GM21526 (cell line): ENCODE results near the gene IQCK.
"Not testable (repeated sequence)": the region's sequence is repeated elsewhere in the genome, so short reads cannot be mapped to it uniquely, and the experiment has no call there.

ENCODE experiments used
- ATAC-seq: cut with Tn5 transposase; IDR thresholded peaks from one replicate; pipeline ENCODE4 v1.9.1; 2021; ENCODE audit warnings: moderate library complexity; ENCODE audit not compliant: unreplicated experiment, low FRiP score

IQCK gene

GRCh38 chr16:19784183-19784736 is 66.2 kb downstream of the IQCK start:
- no peak for ATAC-seq

DNA sequence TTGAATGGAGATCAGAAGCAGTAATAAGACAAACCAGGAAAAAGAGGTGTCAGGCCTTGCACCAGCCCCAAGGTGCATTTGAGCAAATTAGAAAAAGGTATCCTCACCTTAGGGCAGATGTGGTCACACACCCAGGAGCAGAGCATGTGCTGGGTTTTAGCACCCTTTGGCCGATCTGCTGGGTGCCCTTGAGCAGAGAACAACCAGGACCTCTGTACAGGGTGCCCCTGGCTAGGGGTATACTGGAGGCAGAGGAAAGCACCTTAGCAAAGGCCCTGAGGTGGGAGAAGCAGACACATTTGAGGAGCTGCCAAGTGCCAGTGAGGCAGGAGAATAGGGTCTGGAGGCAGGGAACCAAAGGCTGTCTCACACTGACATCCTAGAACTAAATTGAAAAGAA is 67.0 kb downstream of the IQCK start:
- ATAC-seq = no peak

DNA sequence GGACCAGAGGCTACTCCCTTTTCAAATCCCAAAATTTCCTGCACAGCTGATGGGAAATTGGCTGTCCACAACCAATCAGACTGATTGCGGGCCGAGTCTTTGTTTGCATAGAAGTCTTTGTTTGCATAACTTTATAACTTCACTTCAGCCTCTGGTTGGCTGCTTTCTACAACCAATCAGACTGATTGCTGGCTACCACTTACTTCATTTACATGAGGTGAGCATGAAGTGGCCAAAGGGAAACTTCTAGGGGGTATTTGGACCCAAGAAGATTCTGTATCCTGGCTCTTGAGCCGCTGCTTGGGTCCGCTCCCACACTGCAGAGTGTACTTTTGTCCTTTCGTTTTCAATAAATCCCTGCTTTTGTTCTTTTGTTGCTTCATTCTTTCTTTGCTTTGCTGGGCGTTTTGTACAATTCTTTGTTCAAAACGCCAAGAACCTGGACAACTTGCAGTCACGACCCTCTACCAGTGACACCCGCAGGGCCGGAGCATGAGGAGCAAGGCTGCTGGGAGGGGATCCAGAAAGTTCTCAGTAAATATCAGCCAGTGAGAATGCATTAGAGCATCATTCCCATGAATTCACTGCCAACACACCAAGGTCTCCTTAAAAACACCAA is 67.5 kb downstream of the IQCK start:
- no peak for ATAC-seq

GRCh38 chr16:19801369-19801768 is 83.3 kb downstream of the IQCK start:
- ATAC-seq = not testable (repeated sequence)

- not testable (repeated sequence) for ATAC-seq
Measured at GRCh38 chr16:19801824-19802223, 83.8 kb downstream of the IQCK start.

DNA sequence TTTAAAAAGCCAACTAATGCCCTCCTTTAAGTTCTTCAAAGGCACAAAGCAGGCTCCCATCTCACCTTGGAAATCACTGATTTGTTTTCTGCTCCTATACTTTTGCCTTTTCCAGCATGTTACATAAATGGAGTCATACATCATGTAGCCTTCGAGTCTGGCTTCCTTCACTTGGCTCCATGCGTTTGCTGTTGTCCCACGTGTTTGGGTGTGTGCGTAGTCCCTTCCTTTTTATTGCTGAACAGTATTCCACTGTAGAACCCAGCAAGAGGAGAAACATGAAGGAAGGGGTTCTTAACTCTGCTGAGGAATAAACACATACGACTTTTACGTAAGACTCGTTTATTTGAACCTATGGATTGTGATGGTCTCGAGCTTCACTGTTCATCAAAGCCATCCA is 84.5 kb downstream of the IQCK start:
- ATAC-seq = no peak

- no peak for ATAC-seq
Measured at GRCh38 chr16:19804538-19805323, 86.7 kb downstream of the IQCK start.

GRCh38 chr16:19805459-19806162 is 87.5 kb downstream of the IQCK start:
- no peak for ATAC-seq

DNA sequence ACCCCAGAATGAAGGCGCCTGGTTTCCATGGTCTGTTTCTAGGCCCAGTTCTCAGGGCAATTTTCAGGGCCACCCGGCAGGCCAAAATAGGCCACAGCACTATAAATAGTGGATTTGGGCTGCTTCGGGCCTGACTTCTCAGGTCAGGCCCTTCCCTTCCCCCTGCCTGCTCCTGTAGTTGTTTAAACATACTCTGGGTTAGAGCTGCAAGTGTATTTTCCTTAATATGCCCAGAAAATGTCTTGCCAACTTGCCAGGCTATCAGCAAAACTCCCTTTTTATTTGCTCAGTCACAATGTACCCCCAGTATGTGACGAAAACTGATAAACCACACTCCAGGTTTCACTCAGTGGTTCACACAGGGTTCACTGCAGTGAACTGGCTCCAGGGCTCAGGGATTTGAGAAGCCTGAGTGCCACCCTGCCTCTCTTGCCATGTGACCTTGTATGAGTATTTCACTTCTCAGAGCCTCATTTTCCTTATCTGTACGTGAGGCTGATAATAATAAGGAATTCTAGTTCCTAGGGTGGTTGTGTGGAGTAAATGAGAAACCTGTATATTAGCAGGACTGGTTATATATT is 90.1 kb downstream of the IQCK start:
- ATAC-seq = no peak

GRCh38 chr16:19809121-19809635 is 91.1 kb downstream of the IQCK start:
- no peak for ATAC-seq

DNA sequence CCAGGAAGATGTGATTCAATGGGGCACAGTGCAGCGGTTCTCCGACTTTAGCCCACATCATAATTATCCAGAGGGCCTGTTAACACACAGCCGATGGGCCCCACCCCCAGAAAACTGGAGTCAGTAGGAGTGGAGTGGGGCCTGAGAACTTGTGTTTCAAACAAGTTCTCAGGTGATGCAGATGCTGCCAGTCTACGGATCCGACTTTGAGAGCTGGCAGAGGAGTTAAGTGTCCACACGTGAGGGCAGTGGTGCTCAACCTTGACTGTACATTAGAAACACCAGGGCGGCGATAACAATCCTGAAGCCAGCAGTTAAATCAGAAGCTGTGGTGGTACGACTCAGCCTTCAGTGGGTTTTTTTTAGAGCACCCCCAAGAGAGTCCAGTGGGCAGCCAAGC is 91.6 kb downstream of the IQCK start:
- no peak for ATAC-seq

- no peak for ATAC-seq
Measured at GRCh38 chr16:19810817-19811731, 93.0 kb downstream of the IQCK start.

GRCh38 chr16:19812986-19813385 is 94.9 kb downstream of the IQCK start:
- no peak for ATAC-seq

DNA sequence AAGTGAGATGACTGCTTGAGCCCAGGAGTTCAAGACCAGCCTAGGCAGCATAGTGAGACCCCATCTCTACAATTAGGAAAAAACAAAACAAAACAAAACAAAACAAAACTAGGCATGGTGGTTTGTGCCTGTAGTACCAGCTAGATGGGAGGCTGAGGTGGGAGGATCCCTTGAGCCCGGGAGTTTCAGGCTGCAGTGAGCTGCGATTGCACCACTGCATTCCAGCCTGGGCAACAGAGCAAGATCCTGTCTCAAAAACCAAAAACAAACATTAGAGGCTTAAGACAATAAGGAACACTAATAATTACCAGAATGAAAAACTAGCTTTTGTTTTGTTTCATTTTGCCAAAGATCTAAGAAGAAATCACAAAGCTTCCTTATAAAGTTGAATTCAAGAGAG is 97.3 kb downstream of the IQCK start:
- no peak for ATAC-seq

DNA sequence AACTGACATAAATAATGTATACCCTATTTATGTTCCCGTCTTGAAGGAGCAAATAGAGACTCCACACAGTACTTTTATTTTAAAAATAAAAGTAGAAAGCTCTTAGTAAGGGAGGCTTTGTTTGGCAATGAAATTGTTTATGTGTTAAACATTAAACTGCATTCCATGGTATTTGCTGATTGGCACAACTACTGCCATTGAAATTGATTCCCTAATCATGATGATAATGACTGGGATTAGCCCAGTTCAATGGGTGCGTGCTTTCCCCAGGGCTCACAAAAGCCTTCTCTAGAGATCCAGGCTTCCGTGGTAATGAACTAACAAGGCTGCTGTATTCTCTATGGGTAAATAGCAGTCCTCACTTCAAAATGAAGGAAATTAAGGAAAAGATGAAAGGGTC is 99.1 kb downstream of the IQCK start:
- no peak for ATAC-seq

DNA sequence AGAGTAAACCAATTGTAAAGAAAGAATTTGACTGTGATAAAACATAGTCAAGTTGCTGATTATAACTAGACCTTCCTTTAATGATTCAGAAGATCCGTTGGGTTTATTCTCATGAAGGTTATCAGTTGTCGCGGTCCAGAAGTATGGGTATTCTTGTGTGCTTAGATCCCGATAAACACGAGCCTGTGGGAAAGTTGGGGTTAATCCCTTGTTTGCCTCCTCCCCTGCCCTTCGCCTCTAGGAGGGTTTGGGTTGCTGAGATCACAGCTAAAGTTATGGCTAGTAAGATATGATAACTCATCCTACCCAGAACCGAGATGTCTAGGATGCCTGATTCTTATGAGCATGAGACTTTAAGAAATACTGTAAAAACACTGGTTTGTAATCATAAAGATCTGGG is 99.8 kb downstream of the IQCK start:
- no peak for ATAC-seq

- no peak for ATAC-seq
Measured at GRCh38 chr16:19822533-19822932, 104.5 kb downstream of the IQCK start.

DNA sequence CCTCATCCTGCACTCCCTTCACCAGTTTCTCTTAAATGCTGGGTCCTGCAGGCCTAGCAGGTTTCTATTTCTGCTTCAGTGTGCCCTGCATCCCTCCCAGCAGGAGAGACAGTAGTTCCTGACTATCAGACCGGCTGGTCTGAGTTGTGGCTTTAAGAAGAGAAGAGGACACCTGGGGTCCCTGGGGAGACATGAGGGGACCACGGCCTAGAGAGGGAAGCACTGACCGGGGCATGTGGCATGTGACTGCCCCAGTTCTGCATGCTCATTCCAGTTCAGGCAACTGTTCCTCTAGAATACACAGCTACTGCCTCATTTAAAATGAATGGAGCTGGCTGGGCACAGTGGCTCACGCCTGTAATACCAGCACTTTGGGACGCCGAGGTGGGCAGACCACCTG is 105.3 kb downstream of the IQCK start:
- ATAC-seq = no peak

- ATAC-seq = no peak
Measured at GRCh38 chr16:19824216-19824615, 106.1 kb downstream of the IQCK start.
